Activated CD8-positive, alpha-beta memory T cell treated with anti-CD3 and anti-CD28 coated beads, Interleukin-2, amount 50 U/mL, for 24 hours (primary cell): ENCODE results near the gene ACTMAP.

Source experiments
- DNase-seq: peaks from one replicate; pipeline ENCODE4 v3.0.0-alpha.2; 2020; ENCODE audit errors: extremely low read depth

The ACTMAP gene

GRCh38 chr19:40693896-40694295, 56.4 kb downstream of the ACTMAP start:
- no peak for DNase-seq

- DNase-seq = no peak
Measured at GRCh38 chr19:40693150-40693788, 57.0 kb downstream of the ACTMAP start.

GRCh38 chr19:40692212-40692551, 58.1 kb downstream of the ACTMAP start:
- DNase-seq = no peak

GRCh38 chr19:40691421-40692211, 58.7 kb downstream of the ACTMAP start:
- DNase-seq = no peak
